PC-3 (cell line): ENCODE data around the gene TVP23C. TPM values are rescaled to one million over a fixed set of nuclear protein-coding genes. Genes with fewer than 3 reads are reported as not detected.

Experiments
- ATAC-seq: fragments of 200-7000 bp; cut with Tn5 transposase; 2 replicates; pipeline ENCODE4 v1.9.1; 2020; ENCODE audit warnings: mild to moderate bottlenecking, moderate library complexity
- BruUV-seq: library from RNA; stranded (reverse); fragments of 400-500 nt; replicated peaks from 2 replicates; lab custom pipeline; 2021; lab: Mats Ljungman, UMichigan
- CTCF ChIA-PET: fragments of 300-600 bp; sonication (Branson Sonifier 250); formaldehyde crosslinking; loops from one replicate; lab custom pipeline; 2022; ENCODE audit warnings: antibody characterized with exemption; lab: Charles Lee
- POLR2A ChIA-PET: fragments of 300-600 bp; sonication (Branson Sonifier 250); formaldehyde crosslinking; loops from one replicate; lab custom pipeline; 2022; ENCODE audit warnings: antibody characterized with exemption; ENCODE audit not compliant: unreplicated experiment; lab: Charles Lee
- DNase-seq: peaks from one replicate; pipeline ENCODE4 v3.0.0-alpha.2; 2015
- H2AFZ ChIP-seq: fragments of 300-600 bp; sonication (generic); 2 replicates; pipeline ENCODE4 v1.6.0; 2016; ENCODE audit warnings: antibody characterized with exemption, low read length
- H3F3A ChIP-seq: fragments of 300-600 bp; sonication (generic); one replicate; pipeline ENCODE4 v1.6.0; 2017; ENCODE audit warnings: antibody characterized with exemption, low read length, control low read depth, mild to moderate bottlenecking; ENCODE audit not compliant: unreplicated experiment
- H3K27ac ChIP-seq: fragments of 300-600 bp; sonication (generic); 2 replicates; pipeline ENCODE4 v1.5.1; 2016; ENCODE audit warnings: mild to moderate bottlenecking, low read length
- H3K27me3 ChIP-seq: fragments of 300-600 bp; sonication (generic); 2 replicates; pipeline ENCODE4 v1.6.1; 2016; ENCODE audit warnings: low read length, mixed read lengths
- H3K36me3 ChIP-seq: fragments of 300-600 bp; sonication (generic); 2 replicates; pipeline ENCODE4 v1.6.1; 2016; ENCODE audit warnings: low read depth, mixed run types, low read length, mixed read lengths
- H3K4me1 ChIP-seq: fragments of 300-600 bp; sonication (generic); 2 replicates; pipeline ENCODE4 v1.5.1; 2016; ENCODE audit warnings: low read length; ENCODE audit not compliant: insufficient read depth
- H3K4me2 ChIP-seq: fragments of 300-600 bp; sonication (generic); 2 replicates; pipeline ENCODE4 v1.6.0; 2016; ENCODE audit warnings: low read length
- H3K4me3 ChIP-seq: fragments of 300-600 bp; sonication (generic); 2 replicates; pipeline ENCODE4 v1.5.1; 2016; ENCODE audit warnings: mild to moderate bottlenecking, low read length, mixed read lengths
- H3K79me2 ChIP-seq: fragments of 300-600 bp; sonication (generic); 2 replicates; pipeline ENCODE4 v1.6.1; 2017; ENCODE audit warnings: low read length, mixed read lengths
- H3K9ac ChIP-seq: fragments of 300-600 bp; sonication (generic); 2 replicates; pipeline ENCODE4 v1.6.0; 2016; ENCODE audit warnings: mild to moderate bottlenecking, low read length
- H3K9me2 ChIP-seq: fragments of 300-600 bp; sonication (generic); replicated peaks from 2 replicates; pipeline ENCODE4 v1.6.1; 2016; ENCODE audit warnings: mixed run types, low read length, mixed read lengths
- H3K9me3 ChIP-seq: fragments of 300-600 bp; sonication (generic); 2 replicates; pipeline ENCODE4 v1.6.1; 2016; ENCODE audit warnings: low read length, mixed read lengths
- H4K20me1 ChIP-seq: fragments of 300-600 bp; sonication (generic); 2 replicates; pipeline ENCODE4 v1.6.1; 2016; ENCODE audit warnings: low read length, mixed read lengths
- EZH2 ChIP-seq: fragments of 300-600 bp; sonication (generic); IDR thresholded peaks from one replicate; pipeline ENCODE4 v1.6.1; 2017; ENCODE audit warnings: antibody characterized with exemption, mild to moderate bottlenecking, low read length; ENCODE audit not compliant: unreplicated experiment
- EZH2phosphoT487 ChIP-seq: fragments of 300-600 bp; sonication (generic); IDR thresholded peaks from 2 replicates; pipeline ENCODE4 v1.6.1; 2018; ENCODE audit warnings: mild to moderate bottlenecking, antibody characterized with exemption, low read length, borderline replicate concordance
- intact Hi-C: fragments of 100-400 bp; cut with micrococcal nuclease; formaldehyde crosslinking; loops from 2 replicates; pipeline ENCODE4 v1.9.0; 2023
- total RNA-seq: library from RNA; depleted of rRNA; stranded (reverse); fragments of >200 nt; gene quantifications from 2 replicates; pipeline ENCODE4 v1.2.3, GENCODE V29; 2014
- TF ChIP-seq, protein P1 (sequence below): fragments of 300-600 bp; sonication (generic); conservative IDR thresholded peaks from 2 replicates; pipeline ENCODE4 v1.5.1; 2017; ENCODE audit warnings: antibody characterized with exemption, low read depth, mild to moderate bottlenecking, low read length

The TVP23C gene
- total RNA-seq, 1 experiment from 2014 or later: 23.7 TPM

DNA sequence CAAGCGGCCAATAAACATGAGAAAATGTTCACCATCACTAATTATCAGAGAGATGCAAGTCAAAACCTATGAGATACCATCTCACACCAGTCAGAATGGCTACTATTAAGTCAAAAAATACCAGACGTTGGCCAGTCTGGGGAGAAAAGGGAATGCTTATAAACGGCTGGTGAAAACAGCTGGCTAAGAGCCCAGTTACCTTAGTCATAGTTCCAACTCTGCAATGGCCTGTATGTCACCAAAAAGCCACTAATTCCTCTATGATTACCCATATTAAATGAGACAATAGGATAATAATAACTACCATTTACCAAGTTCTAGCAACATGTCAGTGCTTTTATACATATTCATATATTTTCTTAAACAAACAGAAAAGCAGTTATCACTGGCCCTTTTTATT, 52.9 kb downstream of the TVP23C start:
- Histone ChIP-seq H3K4me1 (peaks cover 10% of the 10 kb centered on the region), H3K79me2 (no peaks in the 10 kb centered on the region), H3K27ac (no peak overlapping the region), H3K9me2 (no peaks in the 10 kb centered on the region), H2AFZ (no peak overlapping the region), H3F3A (no peaks in the 10 kb centered on the region), H3K9ac (no peak overlapping the region), H3K27me3 (no peaks in the 10 kb centered on the region), H3K4me2 (0 out of 2 replicates have a peak overlapping the region, but pooled peaks have one; percentile 5), H3K9me3 (no peaks in the 10 kb centered on the region), H4K20me1 (no peaks in the 10 kb centered on the region), H3K36me3 (peaks cover 12% of the 10 kb centered on the region), H3K4me3 (no peak overlapping the region)
- ATAC-seq (peak; percentile 85), DNase-seq (peak; percentile 91)
- intact Hi-C loops: no loop called here
- ChIA-PET POLR2A (interaction anchor here (0.7 kb wide), 1 partner anchor 140 kb away, joined by 3 read pairs; no protein-coding TSS in a partner anchor), CTCF (no interaction called here)
- TF ChIP-seq EZH2 (no peak), EZH2phosphoT487 (no peak)
- TF ChIP-seq, protein P1, sequence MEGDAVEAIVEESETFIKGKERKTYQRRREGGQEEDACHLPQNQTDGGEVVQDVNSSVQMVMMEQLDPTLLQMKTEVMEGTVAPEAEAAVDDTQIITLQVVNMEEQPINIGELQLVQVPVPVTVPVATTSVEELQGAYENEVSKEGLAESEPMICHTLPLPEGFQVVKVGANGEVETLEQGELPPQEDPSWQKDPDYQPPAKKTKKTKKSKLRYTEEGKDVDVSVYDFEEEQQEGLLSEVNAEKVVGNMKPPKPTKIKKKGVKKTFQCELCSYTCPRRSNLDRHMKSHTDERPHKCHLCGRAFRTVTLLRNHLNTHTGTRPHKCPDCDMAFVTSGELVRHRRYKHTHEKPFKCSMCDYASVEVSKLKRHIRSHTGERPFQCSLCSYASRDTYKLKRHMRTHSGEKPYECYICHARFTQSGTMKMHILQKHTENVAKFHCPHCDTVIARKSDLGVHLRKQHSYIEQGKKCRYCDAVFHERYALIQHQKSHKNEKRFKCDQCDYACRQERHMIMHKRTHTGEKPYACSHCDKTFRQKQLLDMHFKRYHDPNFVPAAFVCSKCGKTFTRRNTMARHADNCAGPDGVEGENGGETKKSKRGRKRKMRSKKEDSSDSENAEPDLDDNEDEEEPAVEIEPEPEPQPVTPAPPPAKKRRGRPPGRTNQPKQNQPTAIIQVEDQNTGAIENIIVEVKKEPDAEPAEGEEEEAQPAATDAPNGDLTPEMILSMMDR: no peak
- BruUV-seq: no TSS peak

DNA sequence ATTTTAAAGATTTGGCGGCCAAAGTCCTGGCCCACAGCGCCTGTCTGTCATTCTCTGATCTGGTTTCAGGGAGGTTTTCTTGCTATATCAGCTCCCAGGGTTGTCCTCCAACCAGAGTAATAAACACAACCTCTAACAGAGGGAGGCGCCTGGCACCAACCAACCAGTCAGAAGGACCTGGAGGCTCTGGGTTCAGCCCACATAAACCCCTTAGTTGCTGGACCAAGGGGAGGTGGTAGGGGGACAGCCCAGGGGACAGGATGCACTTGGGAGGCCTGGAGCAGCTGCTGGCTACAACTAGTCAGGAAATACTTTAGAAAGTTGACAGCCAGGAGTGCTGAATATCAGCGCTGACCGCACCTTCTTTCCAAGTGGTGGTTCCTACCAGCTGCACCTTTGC, 54.2 kb downstream of the TVP23C start:
- ATAC-seq (no peak), DNase-seq (no peak)
- intact Hi-C loops: no loop called here
- H3K79me2 ChIP-seq: no peaks in the 10 kb centered on the region
- H3K36me3 ChIP-seq: peaks cover 8% of the 10 kb centered on the region
- H3K9ac ChIP-seq: no peak overlapping the region
- TF ChIP-seq EZH2 (no peak), EZH2phosphoT487 (no peak)
- TF ChIP-seq, protein P1: no peak
- no TSS peak for BruUV-seq
- no peaks in the 10 kb centered on the region for H3K9me3 ChIP-seq
- CTCF ChIA-PET: no interaction called here
- no peak overlapping the region for H3K4me2 ChIP-seq
- H4K20me1 ChIP-seq: no peaks in the 10 kb centered on the region
- no peak overlapping the region for H3K4me3 ChIP-seq
- no peaks in the 10 kb centered on the region for H3K9me2 ChIP-seq
- POLR2A ChIA-PET: no interaction called here
- H3F3A ChIP-seq: no peaks in the 10 kb centered on the region
- no peak overlapping the region for H3K27ac ChIP-seq
- H2AFZ ChIP-seq: no peak overlapping the region
- peaks cover 10% of the 10 kb centered on the region for H3K4me1 ChIP-seq
- no peaks in the 10 kb centered on the region for H3K27me3 ChIP-seq

DNA sequence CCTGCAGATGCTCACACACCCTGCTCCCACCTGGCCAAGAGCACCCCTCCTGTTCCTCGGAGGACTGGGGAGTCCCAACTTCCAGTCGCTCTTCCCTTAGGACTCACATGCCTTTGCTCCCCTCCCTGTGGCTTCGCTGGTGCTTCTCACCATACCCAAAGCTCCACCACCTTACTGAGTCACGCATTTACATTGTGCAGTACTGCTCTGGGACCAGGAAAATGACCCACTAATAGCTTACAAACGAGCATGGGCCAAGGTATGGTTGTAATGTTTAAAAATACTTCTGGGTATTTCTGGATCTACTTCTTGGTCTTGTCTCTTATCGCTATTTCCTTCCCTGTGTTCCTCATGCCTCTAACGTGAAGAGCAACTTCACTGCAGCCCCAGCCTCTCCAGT, 54.8 kb downstream of the TVP23C start:
- no peak for TF ChIP-seq EZH2
- no peak for TF ChIP-seq EZH2phosphoT487
- TF ChIP-seq, protein P1: no peak
- H3K36me3 ChIP-seq: peaks cover 3% of the 10 kb centered on the region; the same call in 1 of the 2 replicates
- no peaks in the 10 kb centered on the region for H3K79me2 ChIP-seq
- H3K4me2 ChIP-seq: no peak overlapping the region
- ATAC-seq (no peak), DNase-seq (no peak)
- H3K9me3 ChIP-seq: no peaks in the 10 kb centered on the region
- ChIA-PET CTCF (no interaction called here), POLR2A (no interaction called here)
- no peaks in the 10 kb centered on the region for H4K20me1 ChIP-seq
- no peaks in the 10 kb centered on the region for H3F3A ChIP-seq
- intact Hi-C loops: no loop called here
- no TSS peak for BruUV-seq
- H3K9ac ChIP-seq: no peak overlapping the region
- H3K4me3 ChIP-seq: no peak overlapping the region
- H3K9me2 ChIP-seq: no peaks in the 10 kb centered on the region
- H2AFZ ChIP-seq: no peak overlapping the region
- H3K4me1 ChIP-seq: peaks cover 10% of the 10 kb centered on the region
- H3K27me3 ChIP-seq: no peaks in the 10 kb centered on the region
- no peak overlapping the region for H3K27ac ChIP-seq
